CD4-positive, alpha-beta memory T cell (primary cell): ENCODE results near the gene PPP6R1. TPM values are rescaled to one million over a fixed set of nuclear protein-coding genes. Genes with fewer than 3 reads are reported as not detected.
A peak's percentile ranks its signal among the peaks of the same experiment; 100 is the strongest.

Experiments used
- CTCF ChIA-PET: fragments of 350-600 bp; sonication (Branson Sonifier 250); formaldehyde crosslinking; loops from one replicate; lab custom pipeline; 2021; ENCODE audit warnings: inconsistent platforms; ENCODE audit not compliant: partially characterized antibody; lab: Charles Lee
- POLR2A ChIA-PET: fragments of 350-600 bp; sonication (Branson Sonifier 250); formaldehyde crosslinking; loops from one replicate; lab custom pipeline; 2021; ENCODE audit not compliant: partially characterized antibody; lab: Charles Lee
- DNase-seq, 5 donors: peaks; one replicate each; pipeline versions ENCODE4 v3.0.0 to v3.0.0-alpha.2; 2020 to 2022; ENCODE audit warnings: mixed read lengths in 1 of 5
- H3K27ac ChIP-seq: one replicate; pipeline ENCODE4 v1.7.0; 2013; ENCODE audit warnings: low read depth, low read length
- H3K27me3 ChIP-seq: 2 replicates; pipeline ENCODE4 v1.7.0; 2013; ENCODE audit warnings: mild to moderate bottlenecking, low read length, moderate library complexity; ENCODE audit not compliant: insufficient read depth
- H3K36me3 ChIP-seq: 2 replicates; pipeline ENCODE4 v1.7.0; 2013; ENCODE audit warnings: mild to moderate bottlenecking, low read length, moderate library complexity; ENCODE audit not compliant: insufficient read depth
- H3K4me1 ChIP-seq: 2 replicates; pipeline ENCODE4 v1.7.0; 2013; ENCODE audit warnings: mild to moderate bottlenecking, low read length, moderate library complexity; ENCODE audit not compliant: insufficient read depth
- H3K4me3 ChIP-seq, 2 donors: one replicate each; pipeline ENCODE4 v1.7.0; 2013; ENCODE audit warnings: low read length in 2 of 2, mild to moderate bottlenecking in 1 of 2
- H3K9me3 ChIP-seq, 2 donors: one replicate each; pipeline ENCODE4 v1.7.0; 2013; ENCODE audit warnings: low read length in 2 of 2, control low read depth in 1 of 2; ENCODE audit not compliant: control insufficient read depth in 1 of 2
- H3K27ac Mint-ChIP-seq, 7 donors: one replicate each; pipeline ENCODE4 v1.8.0; 2020 to 2021; ENCODE audit warnings: mixed read lengths in 7 of 7, mild to moderate bottlenecking in 6 of 7, inconsistent platforms in 3 of 7, moderate library complexity in 3 of 7
- H3K27me3 Mint-ChIP-seq, 2 donors: one replicate each; pipeline ENCODE4 v1.8.0; 2020 to 2021; ENCODE audit warnings: mixed read lengths in 2 of 2
- H3K36me3 Mint-ChIP-seq, 2 donors: one replicate each; pipeline ENCODE4 v1.8.0; 2020 to 2021; ENCODE audit warnings: mixed read lengths in 2 of 2, inconsistent platforms in 1 of 2, mild to moderate bottlenecking in 1 of 2
- H3K4me1 Mint-ChIP-seq, 4 donors: one replicate each; pipeline ENCODE4 v1.8.0; 2020 to 2021; ENCODE audit warnings: mixed read lengths in 4 of 4, mild to moderate bottlenecking in 1 of 4
- H3K4me3 Mint-ChIP-seq, 8 donors: one replicate each; pipeline ENCODE4 v1.8.0; 2020 to 2021; ENCODE audit warnings: mixed read lengths in 8 of 8, mild to moderate bottlenecking in 7 of 8, moderate library complexity in 6 of 8, inconsistent platforms in 3 of 8
- H3K9me3 Mint-ChIP-seq, 8 donors: one replicate each; pipeline ENCODE4 v1.8.0; 2020 to 2021; ENCODE audit warnings: mixed read lengths in 8 of 8, mild to moderate bottlenecking in 5 of 8, inconsistent platforms in 3 of 8, moderate library complexity in 1 of 8
- intact Hi-C: fragments of 100-400 bp; cut with micrococcal nuclease; formaldehyde crosslinking; loops from one replicate; pipeline ENCODE4 v1.15.1; 2023
- polyA plus RNA-seq, 2 donors: library from polyadenylated mRNA; unstranded; fragments of 300-500 nt; fragmentation: Illumina TruSeq; gene quantifications; one replicate each; pipeline ENCODE4 v1.2.3, GENCODE V29; 2021
- total RNA-seq, 2 experiments: library from RNA; stranded (reverse); gene quantifications; one replicate each; pipeline ENCODE4 v1.2.3, GENCODE V29; 2021

The PPP6R1 gene
- total and polyA plus RNA-seq, 4 experiments from 2014 or later = 22.9 to 162 (median 134) TPM

- no peaks in the 10 kb centered on the region for H3K9me3 Mint-ChIP-seq
- DNase-seq = no peak
- H3K36me3 Mint-ChIP-seq = peaks cover 11 to 54% of the 10 kb centered on the region in 2 donors
- Histone ChIP-seq H3K27me3 (no peaks in the 10 kb centered on the region), H3K4me1 (no peaks in the 10 kb centered on the region), H3K36me3 (peaks cover 46% of the 10 kb centered on the region), H3K9me3 (no peaks in the 10 kb centered on the region), H3K27ac (no peak within 1 kb of the TSS), H3K4me3 (no peak within 1 kb of the TSS)
- intact Hi-C loops = no loop called here
- H3K4me1 Mint-ChIP-seq = peaks cover 0 to 5% (median 1%) of the 10 kb centered on the region in 4 donors
- H3K4me3 Mint-ChIP-seq = no peak within 1 kb of the TSS
- no peaks in the 10 kb centered on the region for H3K27me3 Mint-ChIP-seq
- ChIA-PET CTCF (no interaction called here), POLR2A (no interaction called here)
- peak within 1 kb of the TSS in 2 of 7 donors; percentile 29 to 57 for H3K27ac Mint-ChIP-seq
Measured at GRCh38 chr19:55228403-55229031, 30.3 kb downstream of the PPP6R1 start, which contains the start of gene TMEM86B. Gene TMEM86B, minus strand, starts transcription at chr19:55228763. Its CDS starts 22 bp downstream, at chr19:55228741.

- Histone ChIP-seq H3K4me1 (no peaks in the 10 kb centered on the region), H3K27ac (no peak overlapping the region), H3K36me3 (peaks cover 40% of the 10 kb centered on the region), H3K4me3 (no peak overlapping the region), H3K27me3 (no peaks in the 10 kb centered on the region), H3K9me3 (no peaks in the 10 kb centered on the region)
- intact Hi-C loops = no loop called here
- Mint-ChIP-seq H3K27me3 (no peaks in the 10 kb centered on the region), H3K27ac (no peak overlapping the region), H3K36me3 (peaks cover 11 to 49% of the 10 kb centered on the region in 2 donors), H3K4me3 (no peak overlapping the region), H3K4me1 (peaks cover 0 to 3% (median 1%) of the 10 kb centered on the region in 4 donors), H3K9me3 (no peaks in the 10 kb centered on the region)
- ChIA-PET CTCF (no interaction called here), POLR2A (no interaction called here)
- DNase-seq = no peak
Measured at GRCh38 chr19:55228015-55228391, 30.8 kb downstream of the PPP6R1 start.

GRCh38 chr19:55227241-55228014 is 31.4 kb downstream of the PPP6R1 start:
- H3K36me3 ChIP-seq = peaks cover 35% of the 10 kb centered on the region
- H3K4me1 ChIP-seq = no peaks in the 10 kb centered on the region
- H3K9me3 ChIP-seq = no peaks in the 10 kb centered on the region
- Mint-ChIP-seq H3K27me3 (no peaks in the 10 kb centered on the region), H3K4me1 (peaks cover 0 to 3% (median 1%) of the 10 kb centered on the region in 4 donors), H3K36me3 (peaks cover 11 to 45% of the 10 kb centered on the region in 2 donors), H3K9me3 (no peaks in the 10 kb centered on the region), H3K4me3 (no peak overlapping the region), H3K27ac (peak overlapping the region in 2 of 7 donors; percentile 29)
- no peak overlapping the region for H3K4me3 ChIP-seq
- ChIA-PET CTCF (no interaction called here), POLR2A (no interaction called here)
- DNase-seq = no peak
- H3K27ac ChIP-seq = no peak overlapping the region
- H3K27me3 ChIP-seq = no peaks in the 10 kb centered on the region
- intact Hi-C loops = no loop called here

- H3K27me3 Mint-ChIP-seq = no peaks in the 10 kb centered on the region
- ChIA-PET POLR2A (no interaction called here), CTCF (no interaction called here)
- Histone ChIP-seq H3K27me3 (no peaks in the 10 kb centered on the region), H3K4me1 (no peaks in the 10 kb centered on the region), H3K27ac (no peak overlapping the region), H3K9me3 (no peaks in the 10 kb centered on the region), H3K4me3 (no peak overlapping the region), H3K36me3 (peaks cover 29% of the 10 kb centered on the region)
- intact Hi-C loops = no loop called here
- H3K9me3 Mint-ChIP-seq = no peaks in the 10 kb centered on the region
- no peak overlapping the region for H3K4me3 Mint-ChIP-seq
- H3K27ac Mint-ChIP-seq = peak overlapping the region in 1 of 7 donors; percentile 51
- H3K4me1 Mint-ChIP-seq = peaks cover 0 to 3% (median 1%) of the 10 kb centered on the region in 4 donors
- DNase-seq = no peak
- H3K36me3 Mint-ChIP-seq = peaks cover 11 to 39% of the 10 kb centered on the region in 2 donors
Measured at GRCh38 chr19:55226788-55227187, 32.0 kb downstream of the PPP6R1 start.

- Mint-ChIP-seq H3K27me3 (no peaks in the 10 kb centered on the region), H3K27ac (peak overlapping the region in 1 of 7 donors; percentile 25), H3K9me3 (peaks cover 0 to 3% (median under 1%) of the 10 kb centered on the region in 8 donors), H3K4me1 (peaks cover 0 to 3% (median 1%) of the 10 kb centered on the region in 4 donors), H3K4me3 (no peak overlapping the region), H3K36me3 (peaks cover 13 to 39% of the 10 kb centered on the region in 2 donors)
- no peak for DNase-seq
- Histone ChIP-seq H3K4me3 (no peak overlapping the region), H3K27me3 (no peaks in the 10 kb centered on the region), H3K27ac (no peak overlapping the region), H3K4me1 (no peaks in the 10 kb centered on the region), H3K36me3 (peaks cover 24% of the 10 kb centered on the region), H3K9me3 (no peaks in the 10 kb centered on the region)
- CTCF ChIA-PET = no interaction called here
- intact Hi-C loops = no loop called here
- POLR2A ChIA-PET = no interaction called here
Measured at GRCh38 chr19:55226273-55226672, 32.5 kb downstream of the PPP6R1 start.

- no peaks in the 10 kb centered on the region for H3K9me3 ChIP-seq
- ChIA-PET POLR2A (no interaction called here), CTCF (no interaction called here)
- Mint-ChIP-seq H3K36me3 (peaks cover 18 to 37% of the 10 kb centered on the region in 2 donors), H3K9me3 (peaks cover 0 to 11% (median 2%) of the 10 kb centered on the region in 8 donors), H3K27me3 (no peaks in the 10 kb centered on the region), H3K27ac (peak overlapping the region in 4 of 7 donors; percentile 25 to 88 (median 40)), H3K4me1 (peaks cover 0 to 4% (median 1%) of the 10 kb centered on the region in 4 donors), H3K4me3 (no peak overlapping the region)
- H3K27me3 ChIP-seq = no peaks in the 10 kb centered on the region
- H3K27ac ChIP-seq = no peak overlapping the region
- H3K36me3 ChIP-seq = peaks cover 18% of the 10 kb centered on the region
- DNase-seq = no peak
- no peaks in the 10 kb centered on the region for H3K4me1 ChIP-seq
- no peak overlapping the region for H3K4me3 ChIP-seq
- intact Hi-C loops = no loop called here
Measured at GRCh38 chr19:55225415-55225958, 33.3 kb downstream of the PPP6R1 start.
